ENCODE measurements around the gene BCAS3.

- TF ChIP-seq POLR2A (IDR thresholded peaks at IDR 0.05; ENCODE audit: low read length) (no peak), GATA1 (IDR thresholded peaks at IDR 0.05; ENCODE audit: low read depth, low read length) (no peak)
Observed at GRCh38 chr17:60845012-60845411, 167.4 kb downstream of the BCAS3 start.

Data from erythroblast (primary cell).